HG03108 (cell line): ENCODE measurements around the gene NUTM1.

Experiments
- ATAC-seq: cut with Tn5 transposase; IDR thresholded peaks from one replicate; pipeline ENCODE4 v1.9.1; 2021; ENCODE audit warnings: moderate library complexity; ENCODE audit not compliant: unreplicated experiment

Gene NUTM1, protein sequence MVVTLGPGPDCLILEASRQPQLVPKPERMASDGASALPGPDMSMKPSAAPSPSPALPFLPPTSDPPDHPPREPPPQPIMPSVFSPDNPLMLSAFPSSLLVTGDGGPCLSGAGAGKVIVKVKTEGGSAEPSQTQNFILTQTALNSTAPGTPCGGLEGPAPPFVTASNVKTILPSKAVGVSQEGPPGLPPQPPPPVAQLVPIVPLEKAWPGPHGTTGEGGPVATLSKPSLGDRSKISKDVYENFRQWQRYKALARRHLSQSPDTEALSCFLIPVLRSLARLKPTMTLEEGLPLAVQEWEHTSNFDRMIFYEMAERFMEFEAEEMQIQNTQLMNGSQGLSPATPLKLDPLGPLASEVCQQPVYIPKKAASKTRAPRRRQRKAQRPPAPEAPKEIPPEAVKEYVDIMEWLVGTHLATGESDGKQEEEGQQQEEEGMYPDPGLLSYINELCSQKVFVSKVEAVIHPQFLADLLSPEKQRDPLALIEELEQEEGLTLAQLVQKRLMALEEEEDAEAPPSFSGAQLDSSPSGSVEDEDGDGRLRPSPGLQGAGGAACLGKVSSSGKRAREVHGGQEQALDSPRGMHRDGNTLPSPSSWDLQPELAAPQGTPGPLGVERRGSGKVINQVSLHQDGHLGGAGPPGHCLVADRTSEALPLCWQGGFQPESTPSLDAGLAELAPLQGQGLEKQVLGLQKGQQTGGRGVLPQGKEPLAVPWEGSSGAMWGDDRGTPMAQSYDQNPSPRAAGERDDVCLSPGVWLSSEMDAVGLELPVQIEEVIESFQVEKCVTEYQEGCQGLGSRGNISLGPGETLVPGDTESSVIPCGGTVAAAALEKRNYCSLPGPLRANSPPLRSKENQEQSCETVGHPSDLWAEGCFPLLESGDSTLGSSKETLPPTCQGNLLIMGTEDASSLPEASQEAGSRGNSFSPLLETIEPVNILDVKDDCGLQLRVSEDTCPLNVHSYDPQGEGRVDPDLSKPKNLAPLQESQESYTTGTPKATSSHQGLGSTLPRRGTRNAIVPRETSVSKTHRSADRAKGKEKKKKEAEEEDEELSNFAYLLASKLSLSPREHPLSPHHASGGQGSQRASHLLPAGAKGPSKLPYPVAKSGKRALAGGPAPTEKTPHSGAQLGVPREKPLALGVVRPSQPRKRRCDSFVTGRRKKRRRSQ

DNA sequence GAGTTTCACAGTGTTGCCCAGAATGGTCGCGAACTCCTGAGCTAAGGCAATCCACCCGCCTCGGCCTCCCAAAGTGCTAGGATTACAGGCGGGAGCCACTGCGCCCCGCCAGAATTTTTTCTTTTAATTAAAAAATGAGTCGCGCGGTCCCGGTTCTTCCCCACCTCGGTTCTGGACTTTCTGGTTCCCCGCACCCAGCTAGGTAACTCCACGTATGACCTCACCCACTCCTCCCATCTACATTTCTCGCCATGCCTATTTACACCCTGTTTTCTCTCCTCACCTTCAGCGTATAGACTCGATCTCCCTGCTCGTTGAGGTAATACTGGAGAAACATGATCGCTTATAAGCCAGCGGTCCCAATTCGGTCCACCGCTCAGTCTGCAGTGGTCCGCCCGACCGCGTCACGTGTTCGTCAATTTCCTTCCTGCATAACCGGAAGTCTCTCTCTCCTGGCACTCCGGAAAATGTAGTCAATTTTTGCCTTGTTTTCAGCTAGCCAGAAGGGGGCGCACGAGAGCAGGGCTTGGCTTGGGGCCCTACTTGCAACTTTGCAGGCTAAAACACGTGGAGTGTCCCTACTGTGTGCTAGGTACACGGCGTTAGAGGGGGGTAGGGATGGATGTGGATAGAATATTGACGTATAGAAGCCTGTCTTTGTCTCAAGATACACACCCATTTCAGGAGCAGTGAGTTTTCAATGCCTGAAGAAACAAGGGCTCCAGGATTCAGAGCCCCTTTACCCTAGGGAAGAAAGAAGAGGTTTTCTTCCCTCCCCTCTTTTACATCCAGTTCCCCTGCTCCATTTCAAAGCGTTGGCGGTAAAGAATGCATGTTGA is at the start of gene NUTM1, which contains the start of gene NOP10:
Gene NUTM1 (plus strand): TSS at position 579 of the 839 bp plus-strand sequence. CDS start 382 bp downstream, outside the sequence.
Gene NOP10 (minus strand): TSS at position 400 of the 839 bp plus-strand sequence. CDS start 63 bp downstream, at position 337.
- peak; percentile 82 for ATAC-seq

DNA sequence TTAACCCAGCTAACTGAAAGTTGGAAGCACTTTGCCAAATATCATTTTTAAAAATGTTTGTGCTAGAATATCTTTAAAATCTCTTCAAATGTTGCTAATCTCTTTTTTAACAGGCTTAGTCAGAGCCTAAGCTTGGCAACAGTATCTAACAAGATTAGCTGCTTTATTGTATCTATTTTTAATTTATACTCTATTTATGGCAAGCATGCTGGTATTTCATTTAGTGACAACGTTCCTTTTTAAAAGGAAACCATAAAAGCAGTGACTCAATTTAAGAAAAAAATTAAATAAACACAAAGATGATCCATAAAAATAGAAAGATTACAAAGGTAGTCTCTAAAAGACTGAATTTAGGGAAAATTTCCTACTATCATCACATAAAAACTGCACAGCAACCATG is 46.1 kb upstream of the NUTM1 start:
- no peak for ATAC-seq

DNA sequence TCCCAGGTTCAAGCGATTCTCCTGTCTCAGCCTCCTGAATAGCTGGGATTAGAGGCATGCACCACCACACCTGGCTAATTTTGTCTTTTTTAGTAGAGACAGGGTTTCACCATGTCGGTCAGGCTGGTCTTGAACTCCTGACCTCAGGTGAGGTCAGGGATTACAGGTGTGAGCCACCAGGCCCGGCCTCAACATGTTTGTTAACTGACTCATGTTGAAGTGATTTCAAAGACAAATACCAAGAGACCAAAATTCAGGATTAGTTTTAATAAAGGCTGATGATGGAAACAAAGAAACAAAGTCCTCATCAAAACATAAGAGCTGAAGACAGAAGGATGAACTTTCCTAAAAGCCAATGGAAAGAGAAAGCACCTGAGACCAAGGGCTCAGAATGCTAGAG is 42.1 kb upstream of the NUTM1 start:
- ATAC-seq = no peak

DNA sequence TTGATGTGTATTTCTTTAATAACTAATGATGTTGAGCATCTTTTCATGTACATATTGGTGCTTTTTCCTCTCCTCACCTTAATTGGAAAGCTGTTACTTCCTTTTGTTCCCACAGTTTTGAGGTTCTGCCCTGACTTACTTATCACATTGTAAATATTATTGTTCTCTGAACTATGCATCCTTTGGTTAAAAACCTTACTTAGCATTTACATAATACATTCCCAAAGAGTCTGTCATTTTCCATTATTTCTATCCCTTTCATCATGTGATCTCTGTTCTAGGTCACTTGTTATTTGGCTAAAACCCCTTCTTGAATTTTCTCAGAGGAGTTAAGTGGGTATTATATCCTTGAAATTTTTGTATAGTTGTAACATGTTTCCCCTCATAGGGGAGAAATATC is 38.5 kb upstream of the NUTM1 start:
- ATAC-seq = no peak

DNA sequence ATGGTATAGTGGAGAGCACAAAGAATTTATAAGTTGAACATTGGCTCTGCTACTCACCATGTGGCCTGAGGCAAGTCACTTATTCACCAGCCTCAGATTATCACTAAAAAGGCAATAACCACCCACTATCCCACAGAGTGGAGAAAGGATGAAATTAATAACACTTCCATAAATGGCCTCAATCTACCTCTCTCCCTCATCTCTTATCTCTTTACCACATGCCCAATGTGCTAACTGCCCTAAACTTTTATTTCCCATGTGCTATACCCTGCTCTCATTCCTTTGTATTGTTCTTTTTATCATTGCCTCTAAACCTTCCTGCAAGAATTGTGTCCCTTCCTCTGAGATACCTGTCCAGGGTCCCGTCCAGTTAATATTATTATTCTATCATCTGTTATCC is 31.6 kb upstream of the NUTM1 start:
- ATAC-seq = no peak

DNA sequence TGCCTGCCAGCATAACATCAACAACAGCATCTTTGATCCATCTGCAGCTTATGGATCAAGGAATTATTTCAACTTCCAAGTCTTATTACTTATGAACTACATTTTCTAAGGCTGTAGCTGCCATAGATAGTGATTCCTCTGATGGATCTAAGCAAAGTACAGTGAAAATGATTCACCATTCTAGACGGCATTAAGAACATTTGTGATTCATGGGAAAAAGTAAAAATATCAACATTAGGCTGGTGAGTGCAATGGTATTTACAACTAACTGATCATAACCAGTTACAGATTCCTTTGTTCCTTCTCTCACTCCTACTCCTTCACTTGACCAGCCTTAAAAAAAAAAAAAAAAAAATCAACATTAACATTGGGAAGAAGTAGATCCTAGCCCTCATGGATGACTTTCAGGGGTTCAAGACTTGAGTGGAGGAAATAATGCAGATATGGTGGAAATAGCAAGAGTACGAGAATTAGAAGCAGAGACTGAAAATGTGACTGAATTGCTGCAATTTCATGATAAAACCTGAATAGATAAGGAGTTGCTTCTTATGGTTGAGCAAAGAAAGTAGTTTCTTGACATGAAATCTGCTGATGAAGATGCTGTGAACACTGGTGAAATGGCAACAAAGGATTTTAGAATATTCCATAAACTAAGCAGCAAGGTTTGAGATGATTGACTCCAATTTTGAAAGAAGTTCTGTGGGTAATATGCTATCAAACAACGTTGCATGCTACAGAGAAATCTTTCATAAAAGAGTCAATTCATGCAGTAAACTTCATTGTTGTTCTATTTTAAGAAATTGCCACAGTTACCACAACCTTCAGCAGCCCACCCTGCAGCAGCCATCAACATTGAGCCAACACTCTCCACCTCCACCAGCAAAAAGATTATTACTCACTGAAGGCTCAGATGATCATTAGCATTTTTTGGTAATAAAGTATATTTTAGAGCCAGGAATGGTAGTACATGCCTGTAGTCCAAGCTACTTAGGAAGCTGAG is 28.3 kb upstream of the NUTM1 start:
- no peak for ATAC-seq

DNA sequence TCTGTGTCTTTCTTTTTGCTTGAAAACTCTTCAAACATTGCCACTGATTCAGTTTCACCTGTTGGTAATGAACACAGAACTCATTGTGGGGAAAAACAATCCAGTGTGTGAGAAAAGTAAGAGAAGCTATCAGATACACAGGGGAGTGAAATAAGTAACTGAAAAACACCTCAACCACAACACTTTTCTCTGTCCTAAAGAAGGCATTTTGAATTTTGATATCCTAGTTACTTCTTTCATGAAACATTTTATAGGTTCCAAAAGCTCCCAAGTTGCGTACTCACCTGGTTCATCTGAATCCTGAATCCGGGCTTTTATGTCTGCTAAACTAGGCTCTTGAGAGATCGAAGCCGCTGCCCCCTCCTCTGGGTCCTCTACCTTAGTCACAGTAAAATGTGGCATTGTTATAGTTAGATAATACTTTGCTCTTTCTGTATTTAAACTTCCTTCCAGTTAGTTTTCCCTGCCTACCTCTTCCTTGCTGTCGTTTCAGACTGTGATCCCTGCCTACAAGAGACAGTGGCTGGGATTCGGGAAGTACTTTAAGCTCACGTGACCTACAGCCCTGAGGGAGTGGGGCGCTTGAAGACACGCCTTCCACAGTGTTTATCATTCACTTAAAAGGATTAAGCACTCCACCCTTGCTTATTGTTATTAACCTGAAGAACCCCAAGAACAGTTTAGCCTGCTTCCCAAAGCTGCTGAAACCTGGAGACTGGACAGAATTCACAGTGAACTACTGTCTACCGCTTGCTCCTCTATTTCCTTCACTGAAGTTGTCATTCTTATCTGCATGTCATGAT is 24.6 kb upstream of the NUTM1 start:
- ATAC-seq = peak; percentile 66

DNA sequence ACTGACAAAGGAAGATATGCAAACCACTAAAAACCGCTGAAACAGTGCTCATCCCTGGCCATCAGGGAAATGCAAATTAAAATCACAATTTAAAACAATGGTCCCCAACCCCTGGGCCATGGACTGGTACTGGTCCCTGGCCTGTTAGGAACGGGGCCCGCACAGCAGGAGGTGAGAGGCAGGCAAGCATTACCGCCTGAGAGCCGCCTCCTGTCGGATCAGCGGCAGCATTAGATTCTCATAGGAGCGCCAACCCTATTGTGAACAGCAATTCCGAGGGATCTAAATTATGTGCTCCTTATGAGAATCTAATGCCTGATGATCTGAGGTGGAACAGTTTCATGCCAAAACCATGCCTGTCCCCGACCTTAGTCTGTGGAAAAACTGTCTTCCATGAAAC is 19.9 kb upstream of the NUTM1 start:
- no peak for ATAC-seq

DNA sequence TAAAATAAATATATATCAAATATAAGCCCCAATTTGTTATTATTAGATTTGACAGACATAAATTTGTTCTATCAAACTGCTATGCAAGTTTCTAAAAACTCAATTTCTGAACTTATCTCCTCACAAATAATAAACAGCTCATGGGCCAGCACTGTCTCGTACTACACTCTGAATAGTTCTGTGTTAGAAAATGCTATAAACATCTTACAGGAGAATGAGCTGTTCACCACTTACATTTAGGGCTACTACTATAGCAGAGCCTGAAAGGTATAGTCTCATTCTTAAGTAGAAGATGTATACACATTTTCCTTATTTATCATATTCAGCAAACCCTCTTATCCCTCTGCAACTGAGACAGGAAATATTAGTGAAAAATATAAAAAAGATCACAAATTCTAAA is 18.2 kb upstream of the NUTM1 start:
- ATAC-seq = no peak

DNA sequence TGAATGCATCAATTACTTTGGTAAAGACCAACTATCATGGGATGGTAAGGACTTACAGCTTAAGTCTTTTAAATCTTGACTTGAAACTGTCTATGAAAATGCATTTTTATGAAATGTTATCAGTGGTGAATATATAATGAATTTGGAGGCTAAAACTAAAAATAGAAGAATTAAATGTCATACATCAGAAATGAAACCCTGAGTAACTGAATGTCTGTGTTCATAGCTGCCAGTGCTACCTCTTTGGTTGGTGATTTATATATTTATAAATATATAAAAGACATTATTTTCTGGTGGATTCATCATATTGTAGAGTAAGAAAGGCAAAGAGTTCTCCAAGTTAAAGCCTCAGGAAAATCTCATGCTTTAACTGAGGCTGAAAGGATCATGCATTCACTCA is 17.7 kb upstream of the NUTM1 start:
- no peak for ATAC-seq

DNA sequence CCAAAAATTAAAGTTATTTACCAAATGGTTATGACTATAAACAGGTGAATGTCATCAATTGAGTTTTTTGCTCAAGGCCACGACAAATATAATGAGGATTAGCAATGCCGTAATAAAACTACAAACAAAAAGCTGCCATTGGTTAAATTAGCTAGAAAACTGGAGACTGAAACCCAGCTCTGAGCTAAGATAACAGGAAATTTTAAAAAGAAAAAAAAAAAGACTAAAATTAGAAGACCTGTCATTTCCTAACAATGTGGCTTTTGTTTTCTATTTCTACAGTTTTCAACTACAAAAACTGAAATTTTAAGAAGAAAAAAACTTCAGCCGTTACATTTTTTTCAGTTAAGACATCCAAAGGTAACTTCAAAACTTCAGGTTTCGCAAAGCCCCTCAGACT is 15.2 kb upstream of the NUTM1 start:
- ATAC-seq = no peak

DNA sequence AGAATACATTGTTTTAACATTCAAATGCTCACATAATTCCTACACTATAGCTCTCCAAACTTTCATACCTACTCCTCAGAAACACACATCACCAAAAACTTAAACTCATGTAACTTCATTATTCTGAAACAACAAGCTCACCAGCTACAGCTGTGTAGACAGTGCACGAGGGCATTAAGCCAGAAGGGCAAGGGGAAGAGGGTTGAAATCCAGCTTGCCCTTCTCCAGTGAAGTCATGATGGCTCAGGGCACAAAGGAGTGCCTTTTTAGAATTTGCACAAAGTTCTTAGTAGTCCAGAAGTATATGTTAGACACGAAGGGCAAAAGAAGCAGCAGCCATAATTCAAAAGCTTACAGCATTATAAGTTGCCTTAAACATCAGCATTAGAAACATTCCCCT is 14.1 kb upstream of the NUTM1 start:
- no peak for ATAC-seq

DNA sequence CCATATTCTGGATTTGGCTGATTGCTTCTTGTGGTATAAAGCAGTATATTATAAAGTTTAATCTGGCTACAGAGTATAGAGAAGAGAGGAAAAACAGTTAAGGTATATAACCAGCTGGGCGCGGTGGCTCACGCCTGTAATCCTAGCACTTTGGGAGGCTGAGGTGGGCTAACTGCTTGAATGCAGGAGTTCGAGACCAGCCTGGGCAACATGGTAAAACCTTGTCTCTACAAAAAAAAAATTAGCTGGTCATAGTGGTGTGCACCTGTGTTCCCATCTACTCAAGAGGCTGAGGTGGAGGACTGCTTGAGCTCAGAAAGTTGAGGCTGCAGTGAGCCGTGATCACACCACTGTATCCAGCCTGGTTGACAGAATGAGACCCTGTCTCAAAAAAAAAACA is 12.8 kb upstream of the NUTM1 start:
- no peak for ATAC-seq

DNA sequence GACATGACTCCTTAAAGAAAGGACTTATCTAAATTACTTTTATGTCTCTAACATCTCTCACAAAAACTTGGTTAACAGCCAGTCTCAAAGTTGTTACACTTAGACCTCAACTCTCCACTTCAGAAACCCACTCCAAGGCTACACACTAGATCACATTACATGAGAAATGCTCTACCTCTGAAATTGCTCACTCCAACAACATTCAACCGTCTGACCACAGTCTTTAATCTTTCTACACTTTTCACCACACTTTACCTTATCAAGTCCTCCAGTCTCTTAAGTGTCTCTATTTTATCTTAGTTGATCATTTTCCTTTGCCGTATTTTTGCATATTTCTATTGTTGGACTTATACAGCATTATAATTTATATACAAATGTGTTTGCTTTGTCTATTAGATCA is 11.3 kb upstream of the NUTM1 start:
- no peak for ATAC-seq

DNA sequence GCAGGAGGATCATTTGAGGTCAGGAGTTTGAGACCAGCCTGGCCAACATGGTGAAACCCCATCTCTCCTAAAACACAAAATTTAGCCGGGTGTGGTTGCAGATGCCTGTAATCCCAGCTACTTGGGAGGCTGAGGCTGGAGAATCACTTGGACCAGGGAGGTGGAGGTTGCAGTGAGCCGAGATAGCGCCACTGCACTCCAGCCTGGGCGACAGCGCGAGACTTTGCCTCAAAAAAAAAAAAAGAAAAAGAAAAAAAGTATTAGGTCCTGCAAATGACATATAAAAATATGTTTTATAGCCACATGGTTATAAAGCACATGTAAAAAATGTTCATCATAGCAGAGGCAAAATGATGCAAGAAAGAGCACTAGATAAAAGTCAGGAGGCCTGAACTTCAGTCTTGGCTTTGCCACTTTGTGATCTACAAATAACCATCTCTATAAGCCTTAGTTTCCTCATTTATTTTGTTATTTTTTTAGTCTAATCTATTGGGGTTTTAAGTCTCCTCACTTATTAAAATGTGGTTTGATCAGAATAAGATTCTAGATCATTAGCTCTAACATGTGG is 10.5 kb upstream of the NUTM1 start:
- no peak for ATAC-seq

DNA sequence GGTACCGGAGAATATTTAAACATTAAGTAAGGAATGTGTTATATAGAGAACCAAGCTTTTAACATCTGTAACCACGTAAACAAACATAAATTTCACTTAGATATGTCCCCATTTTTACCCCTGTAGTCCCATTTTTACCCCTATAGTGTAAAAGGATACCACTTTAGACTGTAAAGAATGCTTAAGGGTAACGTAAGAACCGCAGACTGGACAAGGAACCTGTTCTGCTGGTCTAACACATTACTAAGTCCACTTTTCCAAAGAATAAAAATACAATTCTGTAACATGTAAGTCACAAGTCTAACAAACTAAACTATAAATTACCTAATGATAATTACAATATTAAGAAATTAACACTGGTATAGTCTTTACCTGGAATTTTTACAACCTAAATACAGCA is 8.4 kb upstream of the NUTM1 start:
- no peak for ATAC-seq

DNA sequence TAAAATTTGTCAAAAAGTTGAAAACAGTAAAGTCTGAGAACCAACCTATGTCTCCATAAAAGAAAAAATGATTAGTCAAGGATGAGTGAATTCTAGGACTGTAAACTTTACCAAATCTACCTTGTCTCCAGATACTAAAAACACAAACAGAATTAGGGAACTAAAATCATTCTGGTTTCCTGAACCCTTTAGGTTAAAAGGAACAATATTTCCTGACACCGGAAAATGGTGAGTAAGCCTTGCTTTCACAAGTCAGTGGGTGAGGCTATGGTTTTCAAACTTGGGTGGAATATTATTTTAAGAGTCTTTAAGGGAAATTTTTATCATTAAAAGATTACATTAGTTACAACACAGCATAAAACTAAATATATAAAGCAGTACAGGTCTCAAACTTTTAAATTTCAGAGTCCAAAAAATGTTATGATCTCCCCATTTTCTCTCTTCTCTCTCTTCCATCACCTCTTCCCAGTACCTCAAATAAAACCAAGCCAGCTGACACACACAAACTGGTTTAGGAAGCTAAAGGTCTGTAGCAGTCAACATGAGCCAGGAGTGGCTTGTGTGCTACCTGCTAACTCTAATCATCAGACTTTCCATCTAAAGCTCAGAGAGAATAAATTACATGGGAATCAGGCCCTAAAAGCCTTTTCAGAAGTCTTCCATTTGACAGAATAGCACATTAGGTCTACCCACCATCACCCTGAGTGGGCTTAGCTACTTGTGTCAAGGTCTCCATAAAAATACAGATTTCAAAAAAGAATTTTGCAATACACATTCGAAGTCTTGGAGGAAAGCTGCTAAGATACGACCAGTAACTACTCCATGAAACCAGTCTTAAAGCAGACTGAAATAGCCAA is 7.7 kb upstream of the NUTM1 start:
- no peak for ATAC-seq
